ENCODE measurements around the gene SEC11A.
"Not testable (repeated sequence)": the region's sequence is repeated elsewhere in the genome, so short reads cannot be mapped to it uniquely, and the experiment has no call there.

The SEC11A gene

GRCh38 chr15:84681831-84682230 lies 34.1 kb downstream of the SEC11A start:
- DNase-seq (ENCODE audit: low read depth), result no peak

GRCh38 chr15:84671211-84671610 lies 44.7 kb downstream of the SEC11A start:
- peak; percentile 28 for DNase-seq (ENCODE audit: low read depth)

- DNase-seq (ENCODE audit: low read depth), result no peak
Observed at GRCh38 chr15:84669726-84670125, 46.2 kb downstream of the SEC11A start.

- DNase-seq (ENCODE audit: low read depth), result no peak
Observed at GRCh38 chr15:84668221-84668982, 47.5 kb downstream of the SEC11A start.

GRCh38 chr15:84666373-84666772 lies 49.6 kb downstream of the SEC11A start:
- DNase-seq (ENCODE audit: low read depth), result no peak

GRCh38 chr15:84661001-84661400 lies 54.9 kb downstream of the SEC11A start:
- DNase-seq (ENCODE audit: low read depth), result no peak

GRCh38 chr15:84659904-84660781 lies 55.8 kb downstream of the SEC11A start:
- no peak for DNase-seq (ENCODE audit: low read depth)

GRCh38 chr15:84658788-84659411 lies 57.0 kb downstream of the SEC11A start:
- no peak for DNase-seq (ENCODE audit: low read depth)

- no peak for DNase-seq (ENCODE audit: low read depth)
Observed at GRCh38 chr15:84658080-84658787, 57.7 kb downstream of the SEC11A start, which contains the start of gene NMB. TSS of gene NMB (minus strand) at chr15:84658199. CDS start at chr15:84658152, 47 bp downstream.

GRCh38 chr15:84657748-84658079 lies 58.2 kb downstream of the SEC11A start:
- DNase-seq (ENCODE audit: low read depth), result no peak

GRCh38 chr15:84656972-84657371 lies 59.0 kb downstream of the SEC11A start:
- no peak for DNase-seq (ENCODE audit: low read depth)

GRCh38 chr15:84654689-84655453 lies 61.1 kb downstream of the SEC11A start:
- no peak for DNase-seq (ENCODE audit: low read depth)

GRCh38 chr15:84653910-84654688 lies 61.8 kb downstream of the SEC11A start, which contains the start of gene WDR73:
TSS of gene WDR73 (minus strand) at chr15:84654283. CDS start at chr15:84654274, 9 bp downstream.
- no peak for DNase-seq (ENCODE audit: low read depth)

GRCh38 chr15:84653584-84653909 lies 62.4 kb downstream of the SEC11A start:
- no peak for DNase-seq (ENCODE audit: low read depth)

GRCh38 chr15:84649706-84650105 lies 66.2 kb downstream of the SEC11A start:
- no peak for DNase-seq (ENCODE audit: low read depth)

GRCh38 chr15:84648539-84648938 lies 67.4 kb downstream of the SEC11A start:
- DNase-seq (ENCODE audit: low read depth), result no peak

GRCh38 chr15:84647726-84648125 lies 68.2 kb downstream of the SEC11A start:
- no peak for DNase-seq (ENCODE audit: low read depth)

- DNase-seq (ENCODE audit: low read depth), result no peak
Observed at GRCh38 chr15:84645997-84646396, 69.9 kb downstream of the SEC11A start.

- DNase-seq (ENCODE audit: low read depth), result no peak
Observed at GRCh38 chr15:84645496-84645895, 70.4 kb downstream of the SEC11A start.

- no peak for DNase-seq (ENCODE audit: low read depth)
Observed at GRCh38 chr15:84643838-84644237, 72.1 kb downstream of the SEC11A start.

- DNase-seq (ENCODE audit: low read depth), result not testable (repeated sequence)
Observed at GRCh38 chr15:84642640-84643039, 73.3 kb downstream of the SEC11A start.

All from HS-5 (cell line).